ENCODE data around the gene PARD3. TPM values are rescaled to one million over a fixed set of nuclear protein-coding genes. Genes with fewer than 3 reads are reported as not detected.

PARD3 gene
- polyA plus RNA-seq, 2 of the 4 experiments (the other 2 are of a cell fraction) = 110 to 200 TPM

- TF ChIP-seq PBX3 (IDR thresholded peaks at IDR 0.05) (no peak), GATA3 (IDR thresholded peaks at IDR 0.05; ENCODE audit: borderline replicate concordance) (no peak)
- H3K9me3 ChIP-seq = no peaks in the 10 kb centered on the region
- DNase-seq (ENCODE audit: low read depth in 1 of 2, low spot score in 1 of 2) (no peak), ATAC-seq (0 out of 6 replicates have a peak, but pooled peaks of 1 of the 2 experiments have one; percentile 46), FAIRE-seq (no peak)
- peaks cover 64% of the 10 kb centered on the region for H3K4me1 ChIP-seq
- ChIA-PET CTCF (interaction anchor here (2.3 kb wide), 1 partner anchor 62 kb away, joined by 10 read pairs; no protein-coding TSS in a partner anchor), POLR2A (no interaction called here)
- H3K4me2 ChIP-seq = peak overlapping the region; percentile 11; the same call in 1 of the 3 replicates
- H3K27ac ChIP-seq = peak overlapping the region in 1 of 2 experiments; percentile 41; a peak in 3 of 6 replicates
- no peak overlapping the region for H3K4me3 ChIP-seq
- WGBS (ENCODE audit: missing lambda C conversion rate) = 73% methylated on average over 3 of the region's 3 CpGs
These were observed 239.2 kb downstream of the PARD3 start for GRCh38 chr10:34575882-34576281.

- FAIRE-seq (no peak), ATAC-seq (no peak), DNase-seq (ENCODE audit: low read depth in 1 of 2, low spot score in 1 of 2) (no peak)
- H3K4me2 ChIP-seq = peak overlapping the region; percentile 12
- peaks cover 51% of the 10 kb centered on the region for H3K4me1 ChIP-seq
- H3K27ac ChIP-seq = peak overlapping the region; percentile 8 to 72; a peak in 5 of 6 replicates
- WGBS (ENCODE audit: missing lambda C conversion rate) = 70% methylated on average over 4 of the region's 4 CpGs
- H3K4me3 ChIP-seq = no peak overlapping the region
- CTCF ChIA-PET = interaction anchor here (0.6 to 2.3 kb wide), 3 partner anchors 11 to 63 kb away, joined by 3 to 10 read pairs (median 3); no protein-coding TSS in a partner anchor
- POLR2A ChIA-PET = no interaction called here
- TF ChIP-seq RARB (CRISPR knock-in tag; IDR thresholded peaks at IDR 0.05) (no peak), RFX5 (IDR thresholded peaks at IDR 0.05) (no peak), FOSL2 (IDR thresholded peaks at IDR 0.05) (no peak), FOSL2 (CRISPR knock-in tag; IDR thresholded peaks at IDR 0.05) (no peak), ELK1 (IDR thresholded peaks at IDR 0.05; ENCODE audit: low read depth, low read length) (no peak), TFCP2L1 (CRISPR knock-in tag; IDR thresholded peaks at IDR 0.05) (no peak), KDM1A (IDR thresholded peaks at IDR 0.05; ENCODE audit: low read depth) (no peak), JUNB (IDR thresholded peaks at IDR 0.05) (no peak), ZNF302 (CRISPR knock-in tag; IDR thresholded peaks at IDR 0.05) (no peak), FOXS1 (CRISPR knock-in tag; IDR thresholded peaks at IDR 0.05) (no peak), RCOR1 (IDR thresholded peaks at IDR 0.05; ENCODE audit: low read depth, low read length) (no peak), BHLHE40 (IDR thresholded peaks at IDR 0.05; ENCODE audit: low read depth, low read length) (no peak)
- TF ChIP-seq, protein P1, sequence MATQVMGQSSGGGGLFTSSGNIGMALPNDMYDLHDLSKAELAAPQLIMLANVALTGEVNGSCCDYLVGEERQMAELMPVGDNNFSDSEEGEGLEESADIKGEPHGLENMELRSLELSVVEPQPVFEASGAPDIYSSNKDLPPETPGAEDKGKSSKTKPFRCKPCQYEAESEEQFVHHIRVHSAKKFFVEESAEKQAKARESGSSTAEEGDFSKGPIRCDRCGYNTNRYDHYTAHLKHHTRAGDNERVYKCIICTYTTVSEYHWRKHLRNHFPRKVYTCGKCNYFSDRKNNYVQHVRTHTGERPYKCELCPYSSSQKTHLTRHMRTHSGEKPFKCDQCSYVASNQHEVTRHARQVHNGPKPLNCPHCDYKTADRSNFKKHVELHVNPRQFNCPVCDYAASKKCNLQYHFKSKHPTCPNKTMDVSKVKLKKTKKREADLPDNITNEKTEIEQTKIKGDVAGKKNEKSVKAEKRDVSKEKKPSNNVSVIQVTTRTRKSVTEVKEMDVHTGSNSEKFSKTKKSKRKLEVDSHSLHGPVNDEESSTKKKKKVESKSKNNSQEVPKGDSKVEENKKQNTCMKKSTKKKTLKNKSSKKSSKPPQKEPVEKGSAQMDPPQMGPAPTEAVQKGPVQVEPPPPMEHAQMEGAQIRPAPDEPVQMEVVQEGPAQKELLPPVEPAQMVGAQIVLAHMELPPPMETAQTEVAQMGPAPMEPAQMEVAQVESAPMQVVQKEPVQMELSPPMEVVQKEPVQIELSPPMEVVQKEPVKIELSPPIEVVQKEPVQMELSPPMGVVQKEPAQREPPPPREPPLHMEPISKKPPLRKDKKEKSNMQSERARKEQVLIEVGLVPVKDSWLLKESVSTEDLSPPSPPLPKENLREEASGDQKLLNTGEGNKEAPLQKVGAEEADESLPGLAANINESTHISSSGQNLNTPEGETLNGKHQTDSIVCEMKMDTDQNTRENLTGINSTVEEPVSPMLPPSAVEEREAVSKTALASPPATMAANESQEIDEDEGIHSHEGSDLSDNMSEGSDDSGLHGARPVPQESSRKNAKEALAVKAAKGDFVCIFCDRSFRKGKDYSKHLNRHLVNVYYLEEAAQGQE (IDR thresholded peaks at IDR 0.05) = no peak
- TF ChIP-seq, protein P2, sequence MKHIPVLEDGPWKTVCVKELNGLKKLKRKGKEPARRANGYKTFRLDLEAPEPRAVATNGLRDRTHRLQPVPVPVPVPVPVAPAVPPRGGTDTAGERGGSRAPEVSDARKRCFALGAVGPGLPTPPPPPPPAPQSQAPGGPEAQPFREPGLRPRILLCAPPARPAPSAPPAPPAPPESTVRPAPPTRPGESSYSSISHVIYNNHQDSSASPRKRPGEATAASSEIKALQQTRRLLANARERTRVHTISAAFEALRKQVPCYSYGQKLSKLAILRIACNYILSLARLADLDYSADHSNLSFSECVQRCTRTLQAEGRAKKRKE (CRISPR knock-in tag; IDR thresholded peaks at IDR 0.05; ENCODE audit: low read depth) = no peak
- no peaks in the 10 kb centered on the region for H3K9me3 ChIP-seq
These were observed 240.7 kb downstream of the PARD3 start for GRCh38 chr10:34574353-34574934.

GRCh38 chr10:34570887-34571286 is 244.2 kb downstream of the PARD3 start:
- no peaks in the 10 kb centered on the region for H3K9me3 ChIP-seq
- H3K4me1 ChIP-seq = peaks cover 50% of the 10 kb centered on the region
- DNase-seq (ENCODE audit: low read depth in 1 of 2, low spot score in 1 of 2) (no peak), ATAC-seq (no peak), FAIRE-seq (no peak)
- ChIA-PET POLR2A (no interaction called here), CTCF (interaction anchor here (0.8 to 1.4 kb wide), 3 partner anchors 11 to 66 kb away, joined by 3 to 4 read pairs (median 4); no protein-coding TSS in a partner anchor)
- H3K4me2 ChIP-seq = no peak overlapping the region
- TF ChIP-seq CTCF (IDR thresholded peaks at IDR 0.05) (no peak), HOXB13 (CRISPR knock-in tag; IDR thresholded peaks at IDR 0.05; ENCODE audit: low read depth) (no peak), NPAS2 (CRISPR knock-in tag; IDR thresholded peaks at IDR 0.05; ENCODE audit: borderline replicate concordance) (no peak), CBX2 (IDR thresholded peaks at IDR 0.05; ENCODE audit: borderline replicate concordance, low read depth) (no peak), EP300 (IDR thresholded peaks at IDR 0.05) (no peak), ZNF302 (CRISPR knock-in tag; IDR thresholded peaks at IDR 0.05) (no peak), RNF2 (IDR thresholded peaks at IDR 0.05; ENCODE audit: borderline replicate concordance, low read depth) (no peak), JUN (IDR thresholded peaks at IDR 0.05) (no peak), KDM5A (IDR thresholded peaks at IDR 0.05) (no peak), NFE2L2 (conservative IDR thresholded peaks at IDR 0.05; ENCODE audit: low read length) (no peak)
- WGBS (ENCODE audit: missing lambda C conversion rate) = 82% methylated on average over 2 of the region's 2 CpGs
- H3K4me3 ChIP-seq = no peak overlapping the region
- 0 out of 6 replicates have a peak overlapping the region, but pooled peaks of 1 of the 2 experiments have one; percentile 3 for H3K27ac ChIP-seq

All from A549 (cell line).